ENCODE results near the gene PLCL1. TPM values are rescaled to one million over a fixed set of nuclear protein-coding genes. Genes with fewer than 3 reads are reported as not detected.

The PLCL1 gene
- total RNA-seq, 3 donors from 2014 or later, result 1.6 to 10.6 (median 2.0) TPM

DNA sequence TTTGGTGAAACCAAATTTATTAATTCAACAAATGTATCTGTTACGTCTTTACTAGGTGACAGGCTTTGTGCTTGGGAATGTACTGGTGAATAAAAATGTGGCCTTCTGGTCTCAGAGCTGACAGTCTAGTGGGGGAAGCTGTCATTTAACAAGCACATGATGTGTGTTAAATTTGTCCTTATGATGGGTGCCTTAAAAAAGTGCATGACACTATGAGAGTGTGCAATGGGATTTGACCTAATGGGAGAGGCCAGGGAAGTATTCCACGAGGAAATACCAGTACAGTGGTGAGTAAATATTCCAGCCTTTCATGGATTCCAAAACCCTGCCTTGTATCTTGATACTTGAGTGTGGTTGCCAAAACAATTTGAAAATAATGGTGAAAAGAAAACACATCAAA, 308.9 kb downstream of the PLCL1 start:
- H3K36me3 ChIP-seq (ENCODE audit: low read depth), result no peaks in the 10 kb centered on the region
- no peak overlapping the region for H3K4me3 ChIP-seq
- H3K4me1 ChIP-seq (ENCODE audit: low read depth), result no peaks in the 10 kb centered on the region
- DNase-seq, result no peak
- no peak for ATAC-seq
- TF ChIP-seq, protein P1, sequence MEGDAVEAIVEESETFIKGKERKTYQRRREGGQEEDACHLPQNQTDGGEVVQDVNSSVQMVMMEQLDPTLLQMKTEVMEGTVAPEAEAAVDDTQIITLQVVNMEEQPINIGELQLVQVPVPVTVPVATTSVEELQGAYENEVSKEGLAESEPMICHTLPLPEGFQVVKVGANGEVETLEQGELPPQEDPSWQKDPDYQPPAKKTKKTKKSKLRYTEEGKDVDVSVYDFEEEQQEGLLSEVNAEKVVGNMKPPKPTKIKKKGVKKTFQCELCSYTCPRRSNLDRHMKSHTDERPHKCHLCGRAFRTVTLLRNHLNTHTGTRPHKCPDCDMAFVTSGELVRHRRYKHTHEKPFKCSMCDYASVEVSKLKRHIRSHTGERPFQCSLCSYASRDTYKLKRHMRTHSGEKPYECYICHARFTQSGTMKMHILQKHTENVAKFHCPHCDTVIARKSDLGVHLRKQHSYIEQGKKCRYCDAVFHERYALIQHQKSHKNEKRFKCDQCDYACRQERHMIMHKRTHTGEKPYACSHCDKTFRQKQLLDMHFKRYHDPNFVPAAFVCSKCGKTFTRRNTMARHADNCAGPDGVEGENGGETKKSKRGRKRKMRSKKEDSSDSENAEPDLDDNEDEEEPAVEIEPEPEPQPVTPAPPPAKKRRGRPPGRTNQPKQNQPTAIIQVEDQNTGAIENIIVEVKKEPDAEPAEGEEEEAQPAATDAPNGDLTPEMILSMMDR (IDR thresholded peaks at IDR 0.05), result no peak
- intact Hi-C loops (cut with DNase I, micrococcal nuclease), result no loop called here
- H3K9me3 ChIP-seq, result no peaks in the 10 kb centered on the region

DNA sequence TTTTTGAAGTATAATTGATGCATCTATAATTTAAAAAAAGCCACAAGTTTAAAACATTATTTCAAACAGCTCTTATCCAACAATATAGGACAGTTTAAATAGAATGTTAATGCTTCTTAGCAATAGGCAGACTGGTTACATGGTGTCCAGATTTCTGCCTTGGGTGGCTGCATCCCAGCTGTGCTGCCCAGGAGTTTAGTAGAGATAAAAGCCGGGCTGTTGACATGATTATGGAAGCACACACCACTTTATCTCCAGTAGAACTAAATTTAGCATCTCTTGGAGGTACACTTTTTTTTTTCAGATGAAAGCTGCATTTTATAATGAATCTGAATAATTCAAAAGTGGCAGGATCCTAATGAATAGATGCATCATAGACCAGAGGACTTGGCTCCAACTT, 309.7 kb downstream of the PLCL1 start:
- ATAC-seq (no peak), DNase-seq (no peak)
- TF ChIP-seq, protein P1 (IDR thresholded peaks at IDR 0.05), result no peak
- no peaks in the 10 kb centered on the region for H3K4me1 ChIP-seq (ENCODE audit: low read depth)
- no peaks in the 10 kb centered on the region for H3K9me3 ChIP-seq
- no peaks in the 10 kb centered on the region for H3K36me3 ChIP-seq (ENCODE audit: low read depth)
- intact Hi-C loops (cut with DNase I, micrococcal nuclease), result no loop called here
- no peak overlapping the region for H3K4me3 ChIP-seq

DNA sequence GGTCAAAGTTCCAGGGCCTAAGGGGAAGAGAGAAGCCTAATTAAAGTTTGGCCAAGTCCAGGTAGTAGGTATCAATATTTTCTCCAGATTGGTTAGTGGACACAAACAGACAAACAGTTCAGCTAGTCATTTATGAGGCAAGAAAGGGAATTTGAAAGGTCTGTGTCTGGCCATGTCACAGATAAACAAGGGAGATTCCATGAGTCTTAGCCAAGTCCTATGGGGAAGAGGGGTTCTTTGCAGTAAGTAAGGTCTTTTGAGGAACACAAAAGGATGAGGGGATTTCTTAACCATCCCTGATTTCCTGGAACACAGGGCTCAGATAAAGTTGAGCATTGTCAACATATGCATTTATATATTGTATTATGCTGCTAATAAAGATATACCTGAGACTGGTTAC, 310.8 kb downstream of the PLCL1 start:
- TF ChIP-seq, protein P1 (IDR thresholded peaks at IDR 0.05), result no peak
- DNase-seq (no peak), ATAC-seq (no peak)
- no peak overlapping the region for H3K4me3 ChIP-seq
- H3K9me3 ChIP-seq, result no peaks in the 10 kb centered on the region
- no peaks in the 10 kb centered on the region for H3K4me1 ChIP-seq (ENCODE audit: low read depth)
- intact Hi-C loops (cut with DNase I, micrococcal nuclease), result no loop called here
- no peaks in the 10 kb centered on the region for H3K36me3 ChIP-seq (ENCODE audit: low read depth)

DNA sequence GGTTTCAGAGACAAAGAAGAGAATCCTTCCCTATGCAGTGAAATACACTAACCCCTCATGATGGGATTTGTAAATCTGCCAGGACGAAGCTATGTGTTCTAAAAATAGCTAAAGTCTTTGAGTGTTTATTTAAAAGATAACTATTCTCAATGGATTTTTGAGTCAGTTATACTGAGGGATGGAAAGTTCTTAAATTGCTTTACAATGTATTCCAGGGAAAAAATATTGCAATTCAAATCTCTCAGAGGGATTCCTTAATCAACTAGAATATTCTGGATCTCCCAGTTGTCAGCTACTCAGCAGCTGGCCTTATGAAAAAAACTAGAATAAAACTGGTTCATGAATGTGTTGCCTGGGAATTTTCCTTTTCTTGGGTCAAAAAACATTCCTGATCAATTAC, 312.4 kb downstream of the PLCL1 start:
- TF ChIP-seq, protein P1 (IDR thresholded peaks at IDR 0.05), result no peak
- no peak overlapping the region for H3K4me3 ChIP-seq
- DNase-seq, result no peak

DNA sequence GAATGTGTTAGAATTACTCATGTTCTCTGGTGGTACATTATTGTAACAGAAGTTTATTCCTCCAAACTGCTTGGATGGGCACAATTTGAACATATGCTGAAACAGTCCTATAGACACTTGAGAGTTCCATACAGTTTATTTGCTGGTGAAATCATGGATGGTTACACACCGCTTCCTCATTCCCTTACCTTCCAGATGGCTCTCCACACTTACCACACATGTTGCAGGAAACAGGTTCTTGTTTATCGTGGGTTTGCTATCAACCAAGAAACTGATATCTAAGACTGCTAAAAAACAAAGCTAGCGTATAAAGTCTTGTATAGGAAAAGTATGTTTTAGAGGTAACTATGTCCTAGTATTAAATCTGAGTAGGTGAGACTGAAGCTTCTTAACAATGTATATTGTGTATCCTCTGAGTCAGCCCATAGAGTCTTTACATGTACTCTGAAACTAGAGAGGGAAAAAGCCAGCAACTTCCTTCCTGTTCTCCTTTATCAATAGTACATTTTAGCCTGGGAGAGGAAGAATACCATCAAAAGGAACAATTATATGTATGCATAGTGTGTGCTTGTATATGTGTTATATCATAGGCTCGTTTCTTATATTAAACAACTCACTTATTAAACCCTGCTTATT, 313.1 kb downstream of the PLCL1 start:
- Histone ChIP-seq H3K4me1 (ENCODE audit: low read depth) (no peaks in the 10 kb centered on the region), H3K4me3 (no peak overlapping the region), H3K36me3 (ENCODE audit: low read depth) (no peaks in the 10 kb centered on the region), H3K9me3 (no peaks in the 10 kb centered on the region)
- intact Hi-C loops (cut with DNase I, micrococcal nuclease), result no loop called here
- ATAC-seq (no peak), DNase-seq (no peak)
- TF ChIP-seq, protein P1 (IDR thresholded peaks at IDR 0.05), result no peak

More for the DNA sequence above, 312.4 kb downstream of the PLCL1 start:
- ATAC-seq, result no peak
- intact Hi-C loops (cut with DNase I, micrococcal nuclease), result no loop called here
- Histone ChIP-seq H3K36me3 (ENCODE audit: low read depth) (no peaks in the 10 kb centered on the region), H3K9me3 (no peaks in the 10 kb centered on the region), H3K4me1 (ENCODE audit: low read depth) (no peaks in the 10 kb centered on the region)

Data from mucosa of descending colon (tissue), 3 donors.